Measurements from ENCODE around the gene RGL4.
"Not testable (repeated sequence)": the region's sequence is repeated elsewhere in the genome, so short reads cannot be mapped to it uniquely, and the experiment has no call there.

RGL4 gene

GRCh38 chr22:23728108-23728507 is 37.3 kb downstream of the RGL4 start:
- DNase-seq (ENCODE audit: low read depth in 2 of 3, low spot score in 1 of 3), result not testable (repeated sequence)

DNA sequence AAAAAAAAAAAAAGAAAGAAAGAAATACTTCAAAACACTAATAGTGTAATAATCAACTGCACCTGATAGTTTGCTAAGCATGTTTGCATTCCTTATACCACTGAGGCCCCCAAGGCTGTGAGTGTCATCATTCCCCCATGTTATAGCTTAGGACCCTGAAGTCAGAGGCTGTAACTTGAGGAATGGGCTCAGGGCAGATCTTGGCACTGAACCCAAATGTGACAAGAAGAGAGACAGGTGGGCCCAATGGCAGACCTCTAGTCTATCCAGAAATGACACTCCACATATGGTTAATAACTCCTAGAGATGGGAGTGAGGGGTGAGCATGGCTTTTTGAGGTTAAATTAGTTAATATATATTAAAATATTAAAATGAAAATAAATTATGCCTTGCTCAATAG is 46.9 kb downstream of the RGL4 start:
- no peak for DNase-seq (ENCODE audit: low read depth in 2 of 3, low spot score in 1 of 3)

DNA sequence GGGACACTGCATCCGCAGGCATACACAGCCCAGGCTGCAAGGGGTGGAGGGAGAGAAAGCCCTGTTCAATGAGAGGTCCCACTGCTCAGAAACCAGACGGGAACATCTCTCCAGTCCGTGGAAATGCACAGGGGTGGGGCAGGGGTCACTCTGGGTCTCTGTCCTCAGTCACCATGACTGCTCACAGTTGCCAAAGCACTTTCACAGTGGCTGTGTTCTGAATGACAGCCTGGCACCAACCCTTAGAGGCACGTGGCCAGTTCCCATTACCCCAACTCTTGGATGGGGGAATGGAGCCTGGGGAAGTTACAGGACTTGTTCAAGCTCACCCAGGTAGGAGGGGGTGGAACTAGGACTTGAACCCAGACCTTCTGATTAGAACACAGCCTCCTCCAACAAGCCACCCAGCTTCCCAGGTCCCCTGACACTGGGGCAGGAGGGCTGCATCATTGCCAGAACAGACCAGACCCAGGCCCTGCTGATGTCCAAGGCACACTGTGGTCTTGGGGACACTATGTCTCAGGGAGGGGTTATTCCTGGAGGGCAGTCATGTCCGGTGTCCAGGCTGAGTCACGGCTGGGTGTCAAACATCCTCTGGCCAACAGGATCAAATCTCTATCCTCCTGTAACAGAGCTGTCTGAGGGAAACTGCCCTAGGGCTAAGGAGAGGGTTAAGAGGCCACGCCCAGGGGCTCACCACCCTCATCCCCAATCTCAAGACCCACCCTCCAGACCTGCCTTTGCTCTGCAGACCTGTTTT is 51.9 kb downstream of the RGL4 start:
- no peak for DNase-seq (ENCODE audit: low read depth in 2 of 3, low spot score in 1 of 3)

GRCh38 chr22:23743303-23743705 is 52.5 kb downstream of the RGL4 start:
- DNase-seq (ENCODE audit: low read depth in 2 of 3, low spot score in 1 of 3), result no peak

DNA sequence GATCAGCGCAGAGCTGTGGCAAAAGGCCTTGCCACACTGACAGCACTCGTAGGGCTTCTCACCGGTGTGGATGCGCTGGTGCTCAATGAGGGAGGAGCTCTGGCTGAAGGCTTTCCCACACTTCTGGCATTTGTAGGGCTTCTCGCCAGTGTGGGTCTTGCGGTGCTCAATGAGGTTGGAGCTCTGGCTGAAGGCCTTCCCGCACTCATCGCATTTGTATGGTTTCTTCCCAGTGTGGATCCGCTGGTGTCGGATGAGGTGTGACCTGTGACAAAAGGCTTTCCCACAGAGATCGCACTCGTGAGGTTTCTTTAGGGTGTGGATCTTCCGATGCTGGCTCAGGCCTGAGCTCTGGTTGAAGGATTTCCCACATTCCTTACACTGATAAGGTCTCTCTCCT is 53.2 kb downstream of the RGL4 start:
- no peak for DNase-seq (ENCODE audit: low read depth in 2 of 3, low spot score in 1 of 3)

DNA sequence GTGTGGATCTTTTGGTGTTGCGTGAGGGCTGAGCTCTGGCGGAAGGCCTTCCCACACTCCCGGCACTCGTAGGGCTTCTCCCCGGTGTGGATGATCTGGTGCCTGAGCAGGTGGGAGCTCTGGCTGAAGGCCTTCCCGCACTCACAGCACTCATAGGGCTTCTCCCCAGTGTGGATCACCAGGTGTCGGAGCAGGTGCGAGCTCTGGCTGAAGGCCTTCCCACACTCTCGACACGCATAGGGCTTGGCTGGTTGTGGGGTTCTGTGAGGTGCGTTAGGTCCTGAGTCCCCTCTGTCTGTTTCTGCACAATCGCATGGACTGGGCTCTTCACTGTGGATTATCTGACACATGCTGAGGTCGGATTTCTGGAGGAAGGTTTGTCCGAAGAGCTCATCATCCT is 53.7 kb downstream of the RGL4 start:
- DNase-seq (ENCODE audit: low read depth in 2 of 3, low spot score in 1 of 3), result no peak

GRCh38 chr22:23745791-23746190 is 55.0 kb downstream of the RGL4 start:
- no peak for DNase-seq (ENCODE audit: low read depth in 2 of 3, low spot score in 1 of 3)
